ENCODE measurements around the gene CACNA1S.

Gene CACNA1S

DNA sequence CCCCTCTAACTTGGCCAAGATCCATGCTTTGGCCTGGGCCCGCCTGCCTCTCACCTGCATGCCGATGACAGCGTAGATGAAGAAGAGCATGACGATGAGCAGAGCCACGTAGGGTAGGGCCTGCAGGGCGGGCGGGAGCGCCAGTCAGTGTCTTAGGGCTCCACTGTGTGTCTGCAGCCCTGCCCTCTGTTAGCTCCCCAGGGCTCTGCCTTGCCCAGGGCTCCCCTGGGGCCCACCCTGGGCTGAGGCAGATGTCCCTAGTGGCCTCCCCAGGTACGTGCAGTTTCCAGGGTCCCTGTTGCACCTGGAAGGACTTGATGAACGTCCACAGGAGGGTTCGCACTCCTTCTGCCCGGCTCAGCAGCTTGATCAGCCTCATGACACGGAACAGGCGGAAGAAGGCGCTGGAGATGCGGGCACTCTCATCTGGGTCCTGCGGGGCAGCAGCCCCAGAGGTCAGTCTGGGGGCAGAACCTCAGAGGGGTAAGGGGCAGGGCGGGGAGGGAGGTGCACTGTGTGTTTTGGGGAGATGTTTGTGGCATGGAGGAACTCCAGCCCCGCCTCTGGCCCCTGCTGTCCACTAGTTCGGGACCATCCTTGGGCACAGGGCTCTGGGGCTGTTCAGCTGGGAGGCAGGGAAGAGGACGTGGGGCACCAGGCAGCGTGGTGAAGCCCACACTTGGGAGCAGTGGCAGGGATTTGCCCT, 58.9 kb downstream of the CACNA1S start:
- H3K14ac ChIP-seq (ENCODE audit: low read length): no peak overlapping the region
- no peaks in the 10 kb centered on the region for H3K27me3 ChIP-seq (ENCODE audit: insufficient read depth, low read length)
- no peak overlapping the region for H3K4me3 ChIP-seq (ENCODE audit: low read depth, low read length)
- H3K18ac ChIP-seq (ENCODE audit: low read length): no peak overlapping the region
- H3K79me1 ChIP-seq (ENCODE audit: low read length): no peaks in the 10 kb centered on the region
- no peak overlapping the region for H3K4me2 ChIP-seq (ENCODE audit: low read length)
- no peaks in the 10 kb centered on the region for H3K79me2 ChIP-seq (ENCODE audit: control insufficient read depth, insufficient read depth, low read length, poor library complexity)
- no peak overlapping the region for H3K4ac ChIP-seq (ENCODE audit: low read depth, low read length)
- no CpG with 5 or more reads among the region's 22 CpGs for WGBS (ENCODE audit: extremely low coverage, insufficient coverage, insufficient read length)
- H3K9me3 ChIP-seq (ENCODE audit: insufficient read depth, low read depth, low read length): peaks cover 2% of the 10 kb centered on the region
- no peak overlapping the region for H4K91ac ChIP-seq (ENCODE audit: low read depth, low read length)
- H4K12ac ChIP-seq (ENCODE audit: low read depth, low read length): no peak overlapping the region
- no peaks in the 10 kb centered on the region for H3K36me3 ChIP-seq (ENCODE audit: control insufficient read depth in 1 of 2, insufficient read depth in 2 of 2, low read length in 2 of 2)
- no peak overlapping the region for H2BK120ac ChIP-seq (ENCODE audit: insufficient read depth, low read length, poor library complexity)
- no peak for DNase-seq
- peaks cover 0 to 7% of the 10 kb centered on the region in 2 experiments for H3K4me1 ChIP-seq (ENCODE audit: control insufficient read depth in 1 of 2, insufficient read depth in 2 of 2, low read length in 2 of 2)
- H2BK12ac ChIP-seq (ENCODE audit: low read length): no peak overlapping the region
- H3K9ac ChIP-seq (ENCODE audit: low read length): no peak overlapping the region
- no peak overlapping the region for H2AK5ac ChIP-seq (ENCODE audit: low read length)
- no peak overlapping the region for H2BK5ac ChIP-seq (ENCODE audit: low read depth, low read length, poor library complexity)
- H3K23ac ChIP-seq (ENCODE audit: low read length): no peak overlapping the region
- H4K8ac ChIP-seq (ENCODE audit: low read depth, low read length): no peak overlapping the region
- H2AFZ ChIP-seq (ENCODE audit: insufficient read depth, low read length, poor library complexity): no peak overlapping the region
- no peak overlapping the region for H3K27ac ChIP-seq (ENCODE audit: low read depth, low read length)

DNA sequence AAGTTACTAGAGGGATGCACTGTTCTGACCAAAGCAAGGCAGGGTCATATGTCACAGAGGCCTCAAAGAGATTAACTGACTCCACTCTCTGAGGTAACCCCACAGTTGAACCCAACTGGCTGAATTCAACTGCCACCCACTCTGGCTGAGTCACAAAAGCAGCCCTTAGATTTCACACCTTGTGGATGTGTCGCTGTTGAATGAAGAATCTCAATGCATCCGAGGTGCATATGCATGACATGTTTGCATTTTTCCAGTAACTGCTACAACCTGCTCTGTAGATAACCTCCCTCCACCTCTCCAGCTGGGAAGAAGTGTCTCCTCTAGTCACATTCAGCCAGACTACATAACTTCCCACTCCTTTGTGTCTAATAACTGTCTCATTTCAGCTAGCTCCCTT, 60.8 kb downstream of the CACNA1S start:
- Histone ChIP-seq H3K9me3 (ENCODE audit: insufficient read depth, low read depth, low read length) (no peaks in the 10 kb centered on the region), H2BK120ac (ENCODE audit: insufficient read depth, low read length, poor library complexity) (no peak overlapping the region), H2BK5ac (ENCODE audit: low read depth, low read length, poor library complexity) (no peak overlapping the region), H3K18ac (ENCODE audit: low read length) (no peak overlapping the region), H3K79me1 (ENCODE audit: low read length) (no peaks in the 10 kb centered on the region), H3K36me3 (ENCODE audit: control insufficient read depth in 1 of 2, insufficient read depth in 2 of 2, low read length in 2 of 2) (no peaks in the 10 kb centered on the region), H3K27ac (ENCODE audit: low read depth, low read length) (no peak overlapping the region), H3K4ac (ENCODE audit: low read depth, low read length) (no peak overlapping the region), H3K4me3 (ENCODE audit: low read depth, low read length) (no peak overlapping the region), H2AK5ac (ENCODE audit: low read length) (no peak overlapping the region), H3K23ac (ENCODE audit: low read length) (no peak overlapping the region), H4K91ac (ENCODE audit: low read depth, low read length) (no peak overlapping the region), H3K9ac (ENCODE audit: low read length) (no peak overlapping the region), H3K4me2 (ENCODE audit: low read length) (no peak overlapping the region), H2BK12ac (ENCODE audit: low read length) (no peak overlapping the region), H3K4me1 (ENCODE audit: control insufficient read depth in 1 of 2, insufficient read depth in 2 of 2, low read length in 2 of 2) (peaks cover 0 to 7% of the 10 kb centered on the region in 2 experiments), H3K27me3 (ENCODE audit: insufficient read depth, low read length) (no peaks in the 10 kb centered on the region), H4K12ac (ENCODE audit: low read depth, low read length) (no peak overlapping the region), H4K8ac (ENCODE audit: low read depth, low read length) (no peak overlapping the region), H3K14ac (ENCODE audit: low read length) (no peak overlapping the region), H3K79me2 (ENCODE audit: control insufficient read depth, insufficient read depth, low read length, poor library complexity) (no peaks in the 10 kb centered on the region), H2AFZ (ENCODE audit: insufficient read depth, low read length, poor library complexity) (no peak overlapping the region)
- no peak for DNase-seq
- WGBS (ENCODE audit: extremely low coverage, insufficient coverage, insufficient read length): no CpG with 5 or more reads among the region's 2 CpGs

DNA sequence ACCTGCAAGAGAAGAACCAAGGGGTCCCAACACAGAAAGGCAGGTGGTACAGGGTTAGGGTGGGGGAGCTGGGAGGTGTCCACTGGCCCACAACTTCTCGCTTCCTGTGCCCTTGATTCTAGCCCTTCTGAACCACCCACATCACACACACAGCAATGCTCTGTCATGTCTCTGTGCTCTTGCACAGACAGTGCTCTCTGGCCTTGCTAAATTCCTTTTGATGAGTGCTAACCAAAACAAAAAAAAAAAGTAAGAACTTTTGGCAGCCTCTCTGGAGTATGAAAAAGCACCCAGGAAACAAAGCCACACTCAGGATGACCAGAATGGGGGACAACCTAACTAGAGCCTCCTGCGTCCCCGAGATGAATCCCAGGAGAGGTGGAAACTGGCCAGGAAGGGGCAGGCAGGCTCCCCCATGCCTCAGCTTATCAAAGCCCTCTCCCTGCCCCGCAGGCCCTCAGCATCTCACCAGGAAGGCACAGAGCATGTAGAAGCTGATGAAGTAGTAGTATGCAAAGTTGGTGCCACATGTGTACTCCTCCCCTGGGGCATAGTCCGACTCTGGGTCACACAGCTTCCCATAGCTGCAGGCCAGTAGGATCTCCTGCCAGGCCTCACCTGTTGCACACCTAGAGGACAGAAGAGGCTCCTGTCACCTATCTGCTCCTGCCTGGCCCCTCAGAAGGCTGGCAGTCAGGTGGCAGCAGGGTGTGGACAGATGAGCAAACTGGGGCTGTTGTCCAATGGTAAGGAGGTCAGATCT, 61.5 kb downstream of the CACNA1S start:
- H3K27me3 ChIP-seq (ENCODE audit: insufficient read depth, low read length): no peaks in the 10 kb centered on the region
- H3K4me3 ChIP-seq (ENCODE audit: low read depth, low read length): no peak overlapping the region
- H2AK5ac ChIP-seq (ENCODE audit: low read length): no peak overlapping the region
- H3K14ac ChIP-seq (ENCODE audit: low read length): no peak overlapping the region
- H3K9me3 ChIP-seq (ENCODE audit: insufficient read depth, low read depth, low read length): no peaks in the 10 kb centered on the region
- no peak overlapping the region for H3K9ac ChIP-seq (ENCODE audit: low read length)
- H2BK120ac ChIP-seq (ENCODE audit: insufficient read depth, low read length, poor library complexity): no peak overlapping the region
- no peak overlapping the region for H2AFZ ChIP-seq (ENCODE audit: insufficient read depth, low read length, poor library complexity)
- no peak overlapping the region for H2BK5ac ChIP-seq (ENCODE audit: low read depth, low read length, poor library complexity)
- no peak overlapping the region for H3K4ac ChIP-seq (ENCODE audit: low read depth, low read length)
- no peaks in the 10 kb centered on the region for H3K36me3 ChIP-seq (ENCODE audit: control insufficient read depth in 1 of 2, insufficient read depth in 2 of 2, low read length in 2 of 2)
- no peak overlapping the region for H3K4me2 ChIP-seq (ENCODE audit: low read length)
- peaks cover 0 to 7% of the 10 kb centered on the region in 2 experiments for H3K4me1 ChIP-seq (ENCODE audit: control insufficient read depth in 1 of 2, insufficient read depth in 2 of 2, low read length in 2 of 2)
- H3K79me1 ChIP-seq (ENCODE audit: low read length): no peaks in the 10 kb centered on the region
- no peak overlapping the region for H3K18ac ChIP-seq (ENCODE audit: low read length)
- H3K23ac ChIP-seq (ENCODE audit: low read length): no peak overlapping the region
- DNase-seq: no peak
- no CpG with 5 or more reads among the region's 5 CpGs for WGBS (ENCODE audit: extremely low coverage, insufficient coverage, insufficient read length)
- H4K12ac ChIP-seq (ENCODE audit: low read depth, low read length): no peak overlapping the region
- no peak overlapping the region for H2BK12ac ChIP-seq (ENCODE audit: low read length)
- H4K8ac ChIP-seq (ENCODE audit: low read depth, low read length): no peak overlapping the region
- no peak overlapping the region for H3K27ac ChIP-seq (ENCODE audit: low read depth, low read length)
- H3K79me2 ChIP-seq (ENCODE audit: control insufficient read depth, insufficient read depth, low read length, poor library complexity): no peaks in the 10 kb centered on the region
- no peak overlapping the region for H4K91ac ChIP-seq (ENCODE audit: low read depth, low read length)

DNA sequence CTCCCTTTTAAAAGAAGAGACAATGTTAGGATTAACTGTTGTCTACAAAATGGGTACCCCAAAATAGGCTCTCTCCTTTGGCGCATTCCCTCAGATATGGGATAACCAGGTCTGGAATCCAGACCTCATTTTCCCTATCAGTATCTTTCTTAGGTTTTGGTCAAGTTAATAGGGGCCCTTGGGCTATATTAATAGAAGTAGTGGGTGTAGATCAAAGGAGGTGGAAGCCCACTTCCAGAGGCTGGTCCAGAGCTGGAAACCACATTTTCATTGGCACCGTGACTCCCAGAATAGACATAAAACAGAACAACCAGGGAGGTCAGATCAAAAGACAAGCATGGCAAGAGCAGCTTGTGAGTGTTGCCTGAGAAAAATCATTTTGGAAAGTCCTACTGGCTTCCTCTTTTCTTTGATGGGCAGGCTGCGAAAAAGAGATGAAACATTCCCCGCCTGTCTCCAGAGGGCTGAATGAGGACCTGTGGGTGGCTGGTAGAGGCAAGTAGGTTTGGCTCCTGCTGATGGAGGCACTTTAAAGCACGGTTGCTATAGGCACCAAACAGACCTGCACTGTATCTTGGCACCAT, 62.9 kb downstream of the CACNA1S start:
- Histone ChIP-seq H3K79me1 (ENCODE audit: low read length) (no peaks in the 10 kb centered on the region), H3K23ac (ENCODE audit: low read length) (no peak overlapping the region), H3K14ac (ENCODE audit: low read length) (no peak overlapping the region), H2AFZ (ENCODE audit: insufficient read depth, low read length, poor library complexity) (no peak overlapping the region), H3K27me3 (ENCODE audit: insufficient read depth, low read length) (no peaks in the 10 kb centered on the region), H3K9ac (ENCODE audit: low read length) (no peak overlapping the region), H4K12ac (ENCODE audit: low read depth, low read length) (no peak overlapping the region), H3K9me3 (ENCODE audit: insufficient read depth, low read depth, low read length) (no peaks in the 10 kb centered on the region), H3K27ac (ENCODE audit: low read depth, low read length) (no peak overlapping the region), H2BK12ac (ENCODE audit: low read length) (no peak overlapping the region), H2AK5ac (ENCODE audit: low read length) (no peak overlapping the region), H3K4me3 (ENCODE audit: low read depth, low read length) (no peak overlapping the region), H4K91ac (ENCODE audit: low read depth, low read length) (no peak overlapping the region), H3K4me2 (ENCODE audit: low read length) (no peak overlapping the region), H3K36me3 (ENCODE audit: control insufficient read depth in 1 of 2, insufficient read depth in 2 of 2, low read length in 2 of 2) (no peaks in the 10 kb centered on the region), H4K8ac (ENCODE audit: low read depth, low read length) (no peak overlapping the region), H2BK5ac (ENCODE audit: low read depth, low read length, poor library complexity) (no peak overlapping the region), H3K79me2 (ENCODE audit: control insufficient read depth, insufficient read depth, low read length, poor library complexity) (no peaks in the 10 kb centered on the region), H2BK120ac (ENCODE audit: insufficient read depth, low read length, poor library complexity) (no peak overlapping the region), H3K18ac (ENCODE audit: low read length) (no peak overlapping the region), H3K4me1 (ENCODE audit: control insufficient read depth in 1 of 2, insufficient read depth in 2 of 2, low read length in 2 of 2) (peaks cover 0 to 7% of the 10 kb centered on the region in 2 experiments), H3K4ac (ENCODE audit: low read depth, low read length) (no peak overlapping the region)
- no peak for DNase-seq
- WGBS (ENCODE audit: extremely low coverage, insufficient coverage, insufficient read length): no CpG with 5 or more reads among the region's 5 CpGs

All from trophoblast cell (in vitro differentiated cells and primary cell).